Measurements from ENCODE around the gene FAM186B. TPM values are rescaled to one million over a fixed set of nuclear protein-coding genes. Genes with fewer than 3 reads are reported as not detected.

FAM186B gene
- total and polyA plus RNA-seq, 2 of the 13 experiments (the other 11 are each of a cell fraction or from before 2014, with no cell fraction given) = 0.07 to 0.20 TPM

GRCh38 chr12:49543221-49543913, 62.1 kb downstream of the FAM186B start (continued):
- TF ChIP-seq MIER3 (CRISPR knock-in tag; IDR thresholded peaks at IDR 0.05; ENCODE audit: borderline replicate concordance) (no peak), ETV5 (CRISPR knock-in tag; IDR thresholded peaks at IDR 0.05; ENCODE audit: borderline replicate concordance) (peak; percentile 50; the same call in 1 of the 2 replicates), FOXA3 (CRISPR knock-in tag; IDR thresholded peaks at IDR 0.05) (no peak), HMG20A (CRISPR knock-in tag; IDR thresholded peaks at IDR 0.05; ENCODE audit: borderline replicate concordance) (no peak), ELF4 (CRISPR knock-in tag; IDR thresholded peaks at IDR 0.05; ENCODE audit: borderline replicate concordance) (no peak), SNAPC2 (CRISPR knock-in tag; IDR thresholded peaks at IDR 0.05) (0 out of 2 replicates have a peak, but pooled peaks have one; percentile 37), PRDM10 (CRISPR knock-in tag; IDR thresholded peaks at IDR 0.05; ENCODE audit: low read depth) (no peak; the same call in 1 of the 2 replicates), TBX2 (CRISPR knock-in tag; IDR thresholded peaks at IDR 0.05; ENCODE audit: borderline replicate concordance) (no peak), THAP11 (CRISPR knock-in tag; IDR thresholded peaks at IDR 0.05) (0 out of 2 replicates have a peak, but pooled peaks have one; percentile 18), ZNF383 (CRISPR knock-in tag; IDR thresholded peaks at IDR 0.05; ENCODE audit: borderline replicate concordance) (no peak), AKAP8 (CRISPR knock-in tag; IDR thresholded peaks at IDR 0.05) (no peak), SIN3B (IDR thresholded peaks at IDR 0.05; ENCODE audit: low read length) (no peak), SALL1 (CRISPR knock-in tag; IDR thresholded peaks at IDR 0.05) (peak; percentile 57), ZHX2 (IDR thresholded peaks at IDR 0.05; ENCODE audit: low read depth) (0 out of 2 replicates have a peak, but pooled peaks have one; percentile 16), ZHX2 (CRISPR knock-in tag; IDR thresholded peaks at IDR 0.05; ENCODE audit: borderline replicate concordance) (no peak), HDAC2 (CRISPR knock-in tag; IDR thresholded peaks at IDR 0.05) (peak; percentile 9; the same call in 1 of the 2 replicates), KDM4B (CRISPR knock-in tag; IDR thresholded peaks at IDR 0.05) (no peak), ZBTB44 (CRISPR knock-in tag; IDR thresholded peaks at IDR 0.05) (no peak), ZSCAN21 (CRISPR knock-in tag; IDR thresholded peaks at IDR 0.05; ENCODE audit: borderline replicate concordance) (no peak)
